Nephron (organoid): ENCODE data around the gene IQCF6.

Source experiments
- H3K27ac Mint-ChIP-seq, 3 experiments: 2 replicates each; pipeline ENCODE4 v1.8.0; 2020; ENCODE audit warnings: mixed read lengths in 3 of 3, mild to moderate bottlenecking in 2 of 3, moderate library complexity in 1 of 3
- H3K27me3 Mint-ChIP-seq: 2 replicates; pipeline ENCODE4 v1.8.0; 2021; ENCODE audit warnings: low read depth, mild to moderate bottlenecking, moderate library complexity, mixed read lengths
- H3K36me3 Mint-ChIP-seq: 2 replicates; pipeline ENCODE4 v1.8.0; 2020; ENCODE audit warnings: low read depth, mixed read lengths
- H3K4me1 Mint-ChIP-seq: 2 replicates; pipeline ENCODE4 v1.8.0; 2020; ENCODE audit warnings: mixed read lengths
- H3K4me3 Mint-ChIP-seq, 3 experiments: 2 replicates each; pipeline ENCODE4 v1.8.0; 2020; ENCODE audit warnings: mild to moderate bottlenecking in 3 of 3, mixed read lengths in 3 of 3, moderate library complexity in 2 of 3
- H3K9me3 Mint-ChIP-seq: 2 replicates; pipeline ENCODE4 v1.8.0; 2020; ENCODE audit warnings: mixed read lengths
- TF ChIP-seq, protein P1 (sequence below), 3 experiments: fragments of 200-600 bp; sonication (generic); IDR thresholded peaks; one replicate each; pipeline ENCODE4 v1.5.0; 2021; ENCODE audit warnings: antibody characterized with exemption in 3 of 3; ENCODE audit not compliant: unreplicated experiment in 3 of 3

Gene IQCF6

GRCh38 chr3:51815614-51816013 lies 36.6 kb upstream of the IQCF6 start:
- Mint-ChIP-seq H3K9me3 (no peaks in the 10 kb centered on the region), H3K4me3 (no peak overlapping the region), H3K27ac (no peak overlapping the region), H3K4me1 (no peaks in the 10 kb centered on the region), H3K36me3 (no peaks in the 10 kb centered on the region), H3K27me3 (peaks cover 43% of the 10 kb centered on the region)
- TF ChIP-seq, protein P1, sequence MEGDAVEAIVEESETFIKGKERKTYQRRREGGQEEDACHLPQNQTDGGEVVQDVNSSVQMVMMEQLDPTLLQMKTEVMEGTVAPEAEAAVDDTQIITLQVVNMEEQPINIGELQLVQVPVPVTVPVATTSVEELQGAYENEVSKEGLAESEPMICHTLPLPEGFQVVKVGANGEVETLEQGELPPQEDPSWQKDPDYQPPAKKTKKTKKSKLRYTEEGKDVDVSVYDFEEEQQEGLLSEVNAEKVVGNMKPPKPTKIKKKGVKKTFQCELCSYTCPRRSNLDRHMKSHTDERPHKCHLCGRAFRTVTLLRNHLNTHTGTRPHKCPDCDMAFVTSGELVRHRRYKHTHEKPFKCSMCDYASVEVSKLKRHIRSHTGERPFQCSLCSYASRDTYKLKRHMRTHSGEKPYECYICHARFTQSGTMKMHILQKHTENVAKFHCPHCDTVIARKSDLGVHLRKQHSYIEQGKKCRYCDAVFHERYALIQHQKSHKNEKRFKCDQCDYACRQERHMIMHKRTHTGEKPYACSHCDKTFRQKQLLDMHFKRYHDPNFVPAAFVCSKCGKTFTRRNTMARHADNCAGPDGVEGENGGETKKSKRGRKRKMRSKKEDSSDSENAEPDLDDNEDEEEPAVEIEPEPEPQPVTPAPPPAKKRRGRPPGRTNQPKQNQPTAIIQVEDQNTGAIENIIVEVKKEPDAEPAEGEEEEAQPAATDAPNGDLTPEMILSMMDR (IDR thresholded peaks at IDR 0.05; ENCODE audit: unreplicated experiment in 3 of 3): no peak

- Mint-ChIP-seq H3K4me1 (no peaks in the 10 kb centered on the region), H3K27me3 (peaks cover 41% of the 10 kb centered on the region), H3K9me3 (peaks cover 2% of the 10 kb centered on the region), H3K36me3 (no peaks in the 10 kb centered on the region), H3K27ac (no peak overlapping the region), H3K4me3 (no peak overlapping the region)
- TF ChIP-seq, protein P1 (IDR thresholded peaks at IDR 0.05; ENCODE audit: unreplicated experiment in 3 of 3): no peak
Observed at GRCh38 chr3:51814034-51814433, 35.0 kb upstream of the IQCF6 start.

GRCh38 chr3:51813539-51813938 lies 34.5 kb upstream of the IQCF6 start:
- Mint-ChIP-seq H3K4me3 (no peak overlapping the region), H3K36me3 (no peaks in the 10 kb centered on the region), H3K9me3 (peaks cover 2% of the 10 kb centered on the region), H3K27me3 (peaks cover 39% of the 10 kb centered on the region), H3K27ac (no peak overlapping the region), H3K4me1 (no peaks in the 10 kb centered on the region)
- TF ChIP-seq, protein P1 (IDR thresholded peaks at IDR 0.05; ENCODE audit: unreplicated experiment in 3 of 3): no peak

DNA sequence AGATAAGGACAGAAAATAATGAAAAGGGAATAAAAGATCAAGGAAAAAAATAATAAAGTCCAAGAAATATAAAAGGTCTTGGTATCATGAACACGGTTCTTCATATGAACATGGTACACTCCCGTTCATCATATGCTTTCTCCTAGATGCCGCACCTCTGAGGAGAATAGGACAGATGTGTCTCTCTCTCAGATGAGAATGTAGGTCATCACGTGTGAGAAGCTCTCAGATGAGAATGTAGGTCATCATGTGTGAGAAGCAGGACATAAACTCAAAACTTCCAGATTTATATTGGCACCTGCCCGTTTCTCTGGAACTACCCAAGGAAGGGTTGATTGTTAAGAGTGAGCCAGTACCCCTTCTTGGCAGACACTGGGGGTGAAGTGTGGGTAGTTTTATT lies 29.9 kb upstream of the IQCF6 start:
- TF ChIP-seq, protein P1 (IDR thresholded peaks at IDR 0.05; ENCODE audit: unreplicated experiment in 3 of 3): no peak
- peaks cover 16% of the 10 kb centered on the region for H3K27me3 Mint-ChIP-seq
- no peak overlapping the region for H3K27ac Mint-ChIP-seq
- no peaks in the 10 kb centered on the region for H3K36me3 Mint-ChIP-seq
- H3K4me1 Mint-ChIP-seq: no peaks in the 10 kb centered on the region
- peaks cover 8% of the 10 kb centered on the region for H3K9me3 Mint-ChIP-seq
- H3K4me3 Mint-ChIP-seq: no peak overlapping the region

DNA sequence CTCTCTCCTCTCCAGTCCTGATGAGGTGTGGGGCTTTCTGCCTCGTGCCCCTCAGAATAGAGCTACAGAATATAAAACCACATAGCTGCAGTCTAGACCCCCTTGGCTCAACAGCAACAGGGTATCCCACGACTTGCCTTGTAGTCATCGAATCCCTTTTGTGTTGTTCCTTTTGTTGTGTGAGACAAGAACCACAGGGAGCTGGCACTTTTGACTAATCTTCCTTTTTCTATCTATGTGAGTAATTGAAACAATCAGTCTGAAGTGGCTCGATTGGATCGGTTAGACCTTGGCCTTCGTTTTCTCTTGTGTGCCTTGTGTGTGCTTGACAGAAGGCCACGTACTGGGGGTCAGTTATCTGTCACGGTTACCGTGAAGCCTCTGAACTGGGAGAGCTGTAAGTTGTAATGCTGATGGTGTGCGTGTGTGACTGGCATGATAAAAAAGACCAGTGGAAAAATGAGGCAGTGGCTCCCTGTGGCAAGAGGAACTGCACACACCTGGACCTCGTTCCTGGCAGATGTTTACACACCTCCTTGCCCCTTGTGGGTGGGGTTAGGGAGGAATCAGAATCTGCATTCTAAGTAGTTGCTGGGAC lies 23.2 kb upstream of the IQCF6 start:
- Mint-ChIP-seq H3K9me3 (peaks cover 3% of the 10 kb centered on the region), H3K4me3 (no peak overlapping the region), H3K36me3 (no peaks in the 10 kb centered on the region), H3K4me1 (peaks cover 5% of the 10 kb centered on the region), H3K27me3 (peaks cover 7% of the 10 kb centered on the region), H3K27ac (no peak overlapping the region)
- TF ChIP-seq, protein P1 (IDR thresholded peaks at IDR 0.05; ENCODE audit: unreplicated experiment in 3 of 3): no peak

DNA sequence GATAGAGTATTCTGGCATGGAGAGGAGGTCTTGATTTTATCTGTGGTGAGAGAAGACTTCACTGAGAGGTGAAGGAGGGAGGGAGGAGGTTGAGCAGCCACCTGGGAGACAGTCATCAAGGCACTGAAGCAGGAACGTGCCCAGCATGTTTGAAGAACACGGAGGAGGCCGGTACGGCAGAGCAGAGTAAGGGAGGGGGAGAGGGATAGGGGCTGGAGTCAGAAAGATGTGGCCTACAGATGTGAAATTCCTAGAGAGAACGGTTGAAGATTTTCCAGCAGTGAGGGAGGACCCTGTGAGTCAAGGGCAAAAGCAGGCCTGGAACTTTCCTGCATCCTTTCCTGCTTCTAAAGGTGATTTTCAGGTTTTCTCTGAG lies 21.7 kb upstream of the IQCF6 start:
- Mint-ChIP-seq H3K27ac (no peak overlapping the region), H3K27me3 (peaks cover 18% of the 10 kb centered on the region)

More for the DNA sequence above, 21.7 kb upstream of the IQCF6 start:
- Mint-ChIP-seq H3K36me3 (no peaks in the 10 kb centered on the region), H3K4me3 (no peak overlapping the region), H3K4me1 (peaks cover 5% of the 10 kb centered on the region), H3K9me3 (no peaks in the 10 kb centered on the region)
- TF ChIP-seq, protein P1 (IDR thresholded peaks at IDR 0.05; ENCODE audit: unreplicated experiment in 3 of 3): no peak
